Right ventricle myocardium superior (tissue), 1 donor: ENCODE results near the gene KIF13A. TPM values are rescaled to one million over a fixed set of nuclear protein-coding genes. Genes with fewer than 3 reads are reported as not detected.
"Not testable (repeated sequence)": the region's sequence is repeated elsewhere in the genome, so short reads cannot be mapped to it uniquely, and the experiment has no call there.

Experiments used
- ATAC-seq: fragments of 200-7000 bp; cut with Tn5 transposase; one replicate; pipeline ENCODE4 v1.9.1; 2020; ENCODE audit warnings: mild to moderate bottlenecking; ENCODE audit not compliant: poor library complexity
- DNase-seq: peaks from one replicate; pipeline ENCODE4 v3.0.0-alpha.2; 2020
- intact Hi-C: fragments of 100-400 bp; cut with DNase I; formaldehyde crosslinking; loops from one replicate; pipeline ENCODE4 v1.11.2; 2022
- total RNA-seq: library from RNA; stranded (reverse); fragmentation: NEBNext Ultra II Directional; extraction: Animal tissue kit (Norgen Biotek cat#: 25700); gene quantifications from one replicate; pipeline ENCODE4 v1.2.1, GENCODE V29; 2021
- donor health status: DM: no; HTN: yes; CAD: no; lungs with severe emphysema.

The KIF13A gene
- total RNA-seq, 1 donor from 2014 or later, result 52.7 TPM

DNA sequence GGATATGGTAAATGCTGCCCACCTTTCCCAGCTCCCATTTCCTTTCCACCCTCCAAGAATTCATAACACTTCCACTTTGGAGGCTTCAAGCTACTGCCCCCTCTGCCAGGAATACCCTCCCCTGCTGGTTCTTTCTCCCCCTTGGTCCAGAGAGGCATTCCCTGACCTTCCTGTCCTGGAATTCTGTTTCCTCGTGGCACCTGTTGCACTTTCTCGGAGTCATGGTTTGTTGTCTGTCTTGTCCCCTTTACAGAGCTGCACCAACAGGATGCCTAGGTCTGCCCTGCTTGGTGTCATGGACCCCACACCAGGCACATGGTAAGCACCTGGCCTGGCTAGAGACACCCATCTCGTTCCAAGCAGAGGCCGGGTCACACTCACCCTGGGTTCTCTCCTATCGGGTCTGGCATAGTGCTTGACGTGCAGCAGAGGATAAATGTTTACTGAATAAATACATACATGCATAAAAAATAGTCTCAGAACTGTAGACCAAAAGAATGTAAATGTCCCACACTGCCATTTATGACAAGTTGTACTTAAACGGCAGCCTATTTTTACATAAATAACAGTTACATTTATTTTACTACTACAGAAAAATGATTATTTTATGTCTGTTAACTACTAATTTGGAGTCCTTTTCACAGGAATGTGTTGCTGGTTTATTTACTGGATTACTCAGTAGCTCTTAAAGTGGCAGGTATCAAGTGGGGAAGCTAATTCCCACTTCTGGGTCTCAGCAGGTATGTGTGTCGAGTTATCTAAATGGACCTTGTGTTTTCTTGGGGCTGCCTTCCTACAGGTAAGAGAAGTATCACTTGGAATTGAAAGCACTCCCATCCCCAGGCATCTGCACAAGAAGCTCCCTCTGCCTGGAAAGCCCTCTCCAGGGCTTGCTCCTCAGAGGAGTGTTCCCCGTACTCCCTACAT, 69.3 kb downstream of the KIF13A start:
- ATAC-seq (no peak), DNase-seq (no peak)
- intact Hi-C loops, result no loop called here

GRCh38 chr6:17914651-17915050, 72.8 kb downstream of the KIF13A start:
- ATAC-seq (no peak), DNase-seq (no peak)
- intact Hi-C loops, result no loop called here

GRCh38 chr6:17912521-17912920, 74.9 kb downstream of the KIF13A start:
- intact Hi-C loops, result no loop called here
- no peak for DNase-seq
- ATAC-seq, result no peak

GRCh38 chr6:17911656-17912055, 75.8 kb downstream of the KIF13A start:
- ATAC-seq, intact Hi-C loops, DNase-seq: not testable (repeated sequence)

DNA sequence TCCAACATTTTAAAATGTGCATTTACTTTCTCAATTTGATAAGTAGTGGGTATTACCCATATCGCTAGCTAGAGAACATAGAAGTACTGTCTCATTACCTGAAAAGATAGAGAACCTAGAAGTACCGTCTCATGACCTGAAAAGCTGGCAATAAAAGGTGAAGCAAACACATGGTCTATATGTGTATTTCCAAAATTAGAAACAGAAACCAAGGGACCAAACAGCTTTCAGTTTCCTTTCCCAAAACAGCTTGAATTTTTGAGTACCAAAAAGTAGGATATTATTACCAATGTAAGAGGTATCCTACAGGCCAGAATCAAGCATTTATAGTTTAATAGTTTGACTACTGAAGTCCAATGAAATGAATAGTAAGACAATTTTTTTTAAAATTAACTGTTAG, 77.2 kb downstream of the KIF13A start:
- DNase-seq, result no peak
- intact Hi-C loops, result no loop called here
- peak; percentile 19 for ATAC-seq

DNA sequence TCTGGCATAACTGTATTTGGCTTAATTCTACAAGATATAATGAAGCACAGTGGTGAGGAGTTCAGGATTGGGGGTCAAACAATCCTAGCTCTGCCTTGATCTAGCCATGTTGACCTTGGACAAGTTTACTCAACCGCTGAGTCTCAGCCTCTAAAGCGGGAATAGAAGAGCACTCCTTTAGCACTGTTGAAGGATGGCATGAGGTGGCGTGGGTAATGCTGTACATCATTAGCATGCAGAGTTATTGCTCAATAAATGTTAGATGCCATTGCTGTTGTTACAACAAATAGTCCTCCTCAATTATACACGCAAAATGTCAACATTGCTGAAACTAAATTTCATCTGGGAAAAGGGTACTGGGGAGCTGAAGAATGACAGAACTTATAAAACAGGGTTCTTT, 78.6 kb downstream of the KIF13A start:
- intact Hi-C loops, result no loop called here
- DNase-seq, result no peak

DNA sequence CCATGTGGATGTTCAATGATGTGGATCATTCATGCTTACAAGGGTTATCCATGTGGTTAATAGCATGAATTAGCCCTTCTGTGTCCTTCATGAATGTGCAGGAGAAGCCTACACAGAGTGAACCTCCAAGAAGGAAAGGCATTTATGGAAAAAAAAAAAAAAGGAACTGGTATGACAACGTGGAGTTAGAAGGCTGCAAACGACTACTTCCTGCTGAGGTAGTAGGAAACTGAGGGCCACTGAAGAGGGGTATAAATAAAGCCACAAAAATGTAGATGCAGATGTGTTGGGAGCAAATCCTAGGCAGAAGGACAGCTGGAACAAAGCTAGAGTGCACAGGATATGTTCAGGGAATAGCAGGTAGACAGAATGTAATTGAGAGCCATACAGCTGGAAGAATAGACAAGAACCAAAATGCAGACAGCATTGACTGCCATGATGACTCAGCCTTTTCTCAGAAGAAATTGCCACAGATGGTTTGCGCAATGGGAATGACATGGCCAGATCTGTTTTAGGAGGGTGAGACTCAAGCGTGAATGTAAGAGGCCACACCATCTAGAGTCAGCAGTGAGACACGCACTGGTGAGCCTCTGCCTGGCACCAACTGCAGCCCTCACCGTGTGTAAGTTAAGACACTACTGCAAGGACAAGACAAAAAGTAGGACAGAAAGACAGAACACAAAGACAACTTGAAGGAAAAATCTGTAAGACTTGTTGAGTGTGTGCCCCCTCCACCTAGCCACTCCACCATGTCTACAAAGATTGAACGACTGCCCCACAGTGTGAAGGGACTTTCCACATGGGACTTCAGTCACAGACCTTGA, 79.8 kb downstream of the KIF13A start:
- intact Hi-C loops, result no loop called here
- peak; percentile 73 for DNase-seq
- ATAC-seq, result peak; percentile 79

More for the DNA sequence above, 78.6 kb downstream of the KIF13A start:
- no peak for ATAC-seq

GRCh38 chr6:17905611-17906592, 81.5 kb downstream of the KIF13A start:
- ATAC-seq (no peak), DNase-seq (no peak)
- intact Hi-C loops, result no loop called here

GRCh38 chr6:17904491-17905120, 82.8 kb downstream of the KIF13A start:
- DNase-seq (no peak), ATAC-seq (peak; percentile 31)
- intact Hi-C loops, result no loop called here

DNA sequence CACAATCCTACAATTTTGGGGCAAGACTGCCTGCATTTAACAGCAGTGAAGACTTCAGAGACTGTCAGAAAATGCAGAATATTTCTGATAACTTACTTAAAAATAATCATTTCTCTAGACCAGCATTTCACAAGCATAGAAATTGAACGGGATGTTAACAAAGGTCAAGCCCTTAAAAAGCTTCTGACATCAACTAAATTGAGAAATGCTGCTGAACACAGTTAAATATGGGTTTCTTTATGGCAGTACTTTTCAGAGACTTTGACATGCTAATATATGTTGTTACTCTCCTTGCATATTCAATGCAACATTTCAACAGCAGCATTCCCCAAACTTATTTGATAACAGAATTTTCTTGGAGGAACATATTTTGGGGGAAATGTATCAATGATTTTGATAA, 84.5 kb downstream of the KIF13A start:
- ATAC-seq (no peak), DNase-seq (no peak)
- intact Hi-C loops, result no loop called here

GRCh38 chr6:17901493-17901892, 85.9 kb downstream of the KIF13A start:
- intact Hi-C loops, result no loop called here
- ATAC-seq, result no peak

DNA sequence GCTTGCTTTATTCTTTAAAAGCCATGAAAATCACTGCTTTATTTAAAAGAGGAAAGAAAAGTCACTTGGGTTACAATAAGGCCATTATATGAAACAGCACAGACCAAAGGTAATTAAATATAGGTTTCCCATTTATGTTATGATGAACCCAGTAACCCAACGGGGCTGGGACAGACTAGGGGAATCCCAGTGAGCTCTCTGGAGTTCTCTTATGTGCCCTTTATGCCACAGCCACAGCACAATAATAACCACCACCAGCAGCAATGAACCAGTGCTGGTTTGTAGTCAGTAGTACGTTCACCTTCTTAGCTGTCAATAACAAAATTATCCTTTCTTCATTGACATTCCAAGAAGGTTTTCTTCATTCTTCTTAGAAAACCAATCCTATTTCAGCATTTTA, 87.4 kb downstream of the KIF13A start:
- DNase-seq, result no peak
- intact Hi-C loops, result no loop called here

More at GRCh38 chr6:17901493-17901892, 85.9 kb downstream of the KIF13A start:
- DNase-seq, result no peak

DNA sequence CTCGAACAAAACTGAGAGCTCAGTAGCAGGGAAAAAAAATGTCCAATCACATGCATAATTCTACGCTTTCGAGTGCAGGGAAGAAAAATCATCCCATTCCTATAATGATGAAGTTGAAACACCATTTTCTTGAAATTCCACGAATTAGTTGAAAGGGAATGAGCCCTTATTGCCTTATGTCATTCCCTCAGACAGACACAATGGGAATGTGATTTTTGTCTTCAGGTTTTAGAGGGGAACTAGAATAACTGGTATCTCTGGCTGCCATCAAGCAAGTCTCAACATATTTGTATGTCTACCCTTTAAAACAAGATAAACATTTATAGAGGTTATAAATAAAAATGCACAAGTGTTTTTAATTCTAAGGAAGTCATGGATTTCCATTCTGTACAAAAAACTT, 87.9 kb downstream of the KIF13A start:
- ATAC-seq (no peak), DNase-seq (no peak)
- intact Hi-C loops, result no loop called here

More for the DNA sequence above, 87.4 kb downstream of the KIF13A start:
- no peak for ATAC-seq

DNA sequence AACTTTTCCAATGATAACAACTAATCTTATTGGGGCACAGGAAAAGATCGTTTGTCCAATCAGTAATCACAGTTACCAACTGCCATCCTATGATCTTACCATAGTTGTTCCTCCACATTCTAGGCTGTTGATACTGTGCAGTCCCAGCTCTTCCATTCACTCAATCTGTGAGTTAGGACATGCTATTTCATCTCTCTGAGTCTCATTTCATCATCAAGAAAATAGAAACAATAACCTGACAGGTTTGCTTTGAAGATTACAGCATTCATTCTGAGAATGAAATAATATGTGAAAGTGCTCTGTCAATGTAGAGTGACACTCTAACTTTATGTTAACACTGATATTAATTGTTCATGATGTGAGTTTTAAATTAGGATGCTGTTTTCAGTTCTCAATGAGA, 89.8 kb downstream of the KIF13A start:
- intact Hi-C loops, result no loop called here
- DNase-seq, result no peak
- ATAC-seq, result no peak

GRCh38 chr6:17894905-17895304, 92.5 kb downstream of the KIF13A start:
- DNase-seq, result no peak
- ATAC-seq, result no peak
- intact Hi-C loops, result no loop called here

- no peak for DNase-seq
- ATAC-seq, result no peak
- intact Hi-C loops, result no loop called here
Measured at GRCh38 chr6:17894191-17894590, 93.2 kb downstream of the KIF13A start.

GRCh38 chr6:17892097-17892686, 95.2 kb downstream of the KIF13A start:
- ATAC-seq (no peak), DNase-seq (no peak)
- intact Hi-C loops, result no loop called here

GRCh38 chr6:17890309-17890708, 97.1 kb downstream of the KIF13A start:
- intact Hi-C loops, result no loop called here
- ATAC-seq (no peak), DNase-seq (no peak)
